C1 segment of cervical spinal cord (tissue), 14 donors: ENCODE data around the gene GABARAPL1.
"Not testable (repeated sequence)": the region's sequence is repeated elsewhere in the genome, so short reads cannot be mapped to it uniquely, and the experiment has no call there.

ENCODE experiments used
- DNase-seq, 14 donors: peaks; one replicate each; lab custom pipeline; 2025; lab: John Stamatoyannopoulos, UW

GABARAPL1 gene

GRCh38 chr12:10197879-10198278, 14.8 kb upstream of the GABARAPL1 start:
- no peak for DNase-seq

DNA sequence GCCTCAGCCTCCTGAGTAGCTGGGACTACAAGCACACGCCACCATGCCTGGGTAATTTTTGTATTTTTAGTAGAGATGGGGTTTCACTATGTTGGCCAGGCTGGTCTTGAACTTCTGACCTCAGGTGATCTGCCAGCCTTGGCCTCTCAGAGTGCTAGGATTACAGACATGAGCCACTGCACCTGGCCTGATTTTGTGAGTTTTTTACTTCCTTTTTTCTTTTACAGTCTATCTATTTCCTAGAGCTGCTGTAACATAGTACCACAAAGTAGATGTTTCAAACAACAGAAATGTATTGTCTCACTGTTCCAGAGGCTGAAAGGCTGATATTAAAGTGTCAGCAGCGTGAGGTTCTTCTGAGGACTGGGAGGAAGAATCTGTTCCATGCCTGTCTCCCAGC, 8.2 kb upstream of the GABARAPL1 start:
- DNase-seq = not testable (repeated sequence)

DNA sequence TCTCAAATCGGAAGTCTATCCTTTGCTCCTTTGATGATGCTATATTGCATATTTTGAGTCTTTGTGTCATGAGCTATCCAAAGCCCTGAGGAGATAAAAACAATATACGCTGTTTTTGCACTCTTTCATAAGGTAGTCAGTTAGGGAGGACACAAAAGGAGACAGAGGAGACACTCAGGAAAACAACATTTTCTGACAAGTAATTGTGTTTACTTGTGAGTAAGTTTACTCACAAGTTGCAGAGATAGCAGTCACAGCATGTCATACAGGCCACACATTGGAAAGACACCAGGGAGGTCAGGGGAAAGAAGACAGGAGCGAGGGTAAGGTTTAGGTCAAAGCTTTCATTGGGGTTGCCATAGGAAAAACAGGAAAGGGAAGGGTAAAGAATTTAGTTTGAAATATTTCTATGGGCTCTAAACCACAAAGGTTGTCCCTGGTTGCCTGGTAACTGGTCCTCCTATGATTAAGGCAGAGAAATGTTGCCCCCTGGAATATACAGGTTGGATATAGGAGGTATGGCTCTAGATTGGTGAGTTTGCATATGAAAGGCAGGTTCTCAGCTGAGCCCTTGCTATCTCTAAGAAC, 7.4 kb upstream of the GABARAPL1 start:
- DNase-seq = no peak

DNA sequence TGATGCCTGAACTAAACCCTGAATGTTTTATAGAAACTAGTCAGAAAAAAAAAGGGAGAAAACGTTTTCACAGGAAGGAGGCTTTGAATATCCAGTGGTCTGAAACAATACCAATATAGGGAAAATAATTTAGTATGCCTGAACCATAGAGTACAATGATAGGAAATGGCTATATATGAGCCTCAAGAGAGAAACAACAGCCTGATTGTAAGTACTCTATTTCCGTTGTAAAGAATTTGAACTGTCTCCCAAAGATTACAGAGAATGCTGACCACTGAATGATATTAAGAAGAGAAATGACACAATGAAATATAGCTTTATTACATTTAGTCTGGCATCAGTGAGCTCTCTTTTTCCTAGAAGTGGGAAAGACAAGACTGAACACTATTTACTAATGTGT, 5.5 kb upstream of the GABARAPL1 start:
- no peak for DNase-seq

- DNase-seq = no peak
Observed at GRCh38 chr12:10210225-10210624, 2.5 kb upstream of the GABARAPL1 start.

- no peak for DNase-seq
Observed at GRCh38 chr12:10211101-10211939, 1.4 kb upstream of the GABARAPL1 start.

DNA sequence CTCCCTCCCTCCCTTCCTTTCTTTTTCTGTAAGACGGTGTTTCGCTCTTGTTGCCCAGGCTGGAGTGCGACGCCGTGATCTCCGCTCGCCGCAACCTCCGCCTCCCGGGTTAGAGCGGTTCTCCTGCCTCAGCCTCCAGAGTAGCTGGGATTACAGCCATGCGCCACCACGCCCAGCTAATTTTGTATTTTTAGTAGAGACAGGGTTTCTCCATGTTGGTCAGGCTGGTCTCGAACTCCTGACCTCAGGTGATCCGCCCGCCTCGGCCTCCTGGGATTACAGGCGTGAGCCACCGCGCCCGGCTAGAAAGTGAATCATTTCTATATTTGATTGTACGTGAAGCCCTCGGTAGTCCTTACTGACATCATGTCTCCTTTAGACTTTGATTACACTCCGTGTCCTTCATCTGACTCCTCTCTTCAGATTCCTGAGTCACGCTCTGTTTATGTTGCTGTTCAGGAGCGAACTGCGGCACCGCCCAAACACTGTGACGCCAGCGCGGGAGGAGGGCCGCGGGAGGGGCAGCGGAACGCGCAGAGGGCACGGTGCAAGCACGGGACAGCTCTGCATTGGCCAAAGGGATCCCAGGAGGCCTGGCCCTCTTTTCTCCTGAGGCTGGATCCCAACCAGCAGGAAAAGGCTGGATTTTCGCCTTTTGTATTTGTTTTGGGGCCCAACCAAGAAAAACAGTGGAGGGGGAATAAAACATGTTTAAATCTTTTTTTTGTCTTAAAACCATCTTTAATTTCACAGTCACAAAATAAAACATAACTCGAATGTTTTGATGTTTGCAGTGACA, 538 bp upstream of the GABARAPL1 start:
- peak; percentile 50 to 94 (median 88) for DNase-seq

- DNase-seq = peak in 12 of 14 donors; percentile 62 to 87 (median 79)
Observed at GRCh38 chr12:10213168-10214135, 775 bp downstream of the GABARAPL1 start.

GRCh38 chr12:10214136-10214894, 1.6 kb downstream of the GABARAPL1 start:
- DNase-seq = no peak

GRCh38 chr12:10214895-10215267, 2.2 kb downstream of the GABARAPL1 start:
- peak in 1 of 14 donors; percentile 22 for DNase-seq

- no peak for DNase-seq
Observed at GRCh38 chr12:10215436-10215835, 2.8 kb downstream of the GABARAPL1 start.

- not testable (repeated sequence) for DNase-seq
Observed at GRCh38 chr12:10215946-10216345, 3.3 kb downstream of the GABARAPL1 start.

GRCh38 chr12:10218021-10218420, 5.3 kb downstream of the GABARAPL1 start:
- DNase-seq = no peak

- DNase-seq = peak in 2 of 14 donors; percentile 6 to 76
Observed at GRCh38 chr12:10220398-10221077, 7.9 kb downstream of the GABARAPL1 start.

GRCh38 chr12:10221846-10222245, 9.2 kb downstream of the GABARAPL1 start:
- DNase-seq = no peak

DNA sequence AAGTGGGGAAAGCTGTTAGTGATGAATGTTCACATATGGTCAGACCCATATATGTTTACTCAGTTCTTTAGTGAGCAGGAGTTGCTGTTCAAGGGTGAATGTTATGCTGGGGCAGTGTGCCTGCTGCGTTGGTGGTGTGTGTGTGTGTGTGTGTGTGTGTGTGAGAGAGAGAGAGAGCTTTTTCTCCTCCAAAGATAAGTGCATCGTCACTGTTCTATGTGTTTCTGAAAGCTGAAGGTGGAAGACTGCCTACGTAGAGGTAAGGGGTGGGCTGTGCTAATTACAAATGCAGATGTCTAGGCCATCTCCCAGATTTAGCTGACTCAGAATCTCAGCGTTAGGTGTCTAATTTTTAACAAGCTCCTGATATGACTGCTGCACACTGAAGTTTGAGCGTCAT, 10.5 kb downstream of the GABARAPL1 start:
- DNase-seq = no peak

DNA sequence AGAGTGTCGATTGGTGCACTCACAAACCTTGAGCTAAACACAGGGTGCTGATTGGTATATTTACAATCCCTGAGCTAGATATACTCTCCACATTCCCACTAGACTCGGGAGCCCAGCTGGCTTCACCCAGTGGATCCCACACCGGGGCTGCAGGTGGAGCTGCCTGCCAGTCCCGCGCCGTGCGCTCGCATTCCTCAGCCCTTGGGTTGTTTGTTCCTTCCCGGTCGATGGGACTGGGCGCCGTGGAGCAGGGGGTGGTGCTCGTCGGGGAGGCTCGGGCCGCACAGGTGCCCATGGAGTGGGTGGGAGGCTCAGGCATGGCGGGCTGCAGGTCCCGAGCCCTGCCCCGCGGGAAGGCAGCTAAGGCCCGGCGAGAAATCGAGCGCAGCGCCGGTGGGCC, 12.7 kb downstream of the GABARAPL1 start:
- DNase-seq = not testable (repeated sequence)

GRCh38 chr12:10226086-10226485, 13.4 kb downstream of the GABARAPL1 start:
- DNase-seq = no peak

DNA sequence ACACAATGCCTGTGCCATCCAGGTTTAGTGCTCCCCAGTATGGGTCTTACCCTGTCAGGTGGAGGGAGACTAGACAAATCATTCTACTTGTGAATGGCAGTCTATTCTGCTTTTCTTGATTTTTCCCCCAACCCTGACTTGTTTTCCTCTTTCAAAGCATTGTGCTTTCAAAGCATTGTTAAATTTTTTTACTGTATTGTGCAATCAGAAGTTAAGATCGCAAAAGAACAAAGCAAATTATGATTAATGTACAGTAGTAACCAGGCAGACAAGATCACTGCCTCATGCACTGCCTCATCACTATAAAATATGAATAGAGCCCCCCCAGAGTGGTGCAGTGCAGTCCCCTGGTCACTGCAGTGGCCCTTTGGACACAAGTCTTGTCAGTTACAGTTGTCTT, 14.1 kb downstream of the GABARAPL1 start:
- no peak for DNase-seq

DNA sequence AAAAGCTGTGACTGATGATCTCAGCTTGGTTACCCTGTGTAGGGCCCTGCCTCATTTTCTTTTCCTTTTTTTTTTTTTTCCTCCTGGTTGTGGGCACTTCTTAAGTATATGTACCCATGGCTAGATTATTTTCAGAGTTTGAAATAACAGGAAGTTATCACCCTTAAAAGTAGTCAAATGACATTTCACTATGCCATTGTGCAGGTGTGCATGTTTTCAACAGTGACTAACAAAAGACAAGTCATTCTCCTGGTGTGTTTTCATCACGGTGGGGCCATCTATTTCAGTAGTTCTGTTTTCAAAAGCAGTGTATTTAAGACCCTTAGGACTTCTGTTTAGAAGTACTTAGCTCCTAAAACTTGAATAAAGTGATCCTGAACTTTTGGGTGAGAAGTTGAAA, 15.0 kb downstream of the GABARAPL1 start:
- no peak for DNase-seq
